GM18870 (cell line): ENCODE measurements around the gene HYDIN.
"Not testable (repeated sequence)": the region's sequence is repeated elsewhere in the genome, so short reads cannot be mapped to it uniquely, and the experiment has no call there.

ENCODE experiments used
- ATAC-seq: cut with Tn5 transposase; IDR thresholded peaks from one replicate; pipeline ENCODE4 v1.9.1; 2021; ENCODE audit warnings: moderate library complexity; ENCODE audit not compliant: unreplicated experiment

HYDIN gene

GRCh38 chr16:70882311-70882710 is 348.2 kb downstream of the HYDIN start:
- not testable (repeated sequence) for ATAC-seq

- not testable (repeated sequence) for ATAC-seq
Observed at GRCh38 chr16:70877895-70878294, 352.6 kb downstream of the HYDIN start.

- ATAC-seq, result not testable (repeated sequence)
Observed at GRCh38 chr16:70876442-70876841, 354.1 kb downstream of the HYDIN start.

DNA sequence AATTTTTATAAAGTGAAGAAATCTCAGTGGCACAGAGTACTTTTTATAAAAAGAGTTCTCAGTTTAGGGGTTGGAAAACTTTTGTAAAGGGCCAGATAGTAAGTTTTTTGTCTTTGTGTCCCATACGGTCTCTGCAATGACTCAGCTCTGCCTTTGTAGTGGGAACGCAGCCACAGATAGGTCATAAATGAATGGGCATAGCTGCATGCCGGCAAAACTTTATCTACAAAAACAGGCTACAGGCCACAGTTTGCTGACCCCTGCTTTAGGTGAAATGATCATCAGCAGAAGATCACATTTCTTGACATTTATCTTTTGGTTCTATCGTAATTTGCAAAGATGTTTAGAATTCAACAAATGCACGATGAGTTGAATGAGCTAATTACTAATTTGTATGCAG is 365.8 kb downstream of the HYDIN start:
- ATAC-seq, result not testable (repeated sequence)

DNA sequence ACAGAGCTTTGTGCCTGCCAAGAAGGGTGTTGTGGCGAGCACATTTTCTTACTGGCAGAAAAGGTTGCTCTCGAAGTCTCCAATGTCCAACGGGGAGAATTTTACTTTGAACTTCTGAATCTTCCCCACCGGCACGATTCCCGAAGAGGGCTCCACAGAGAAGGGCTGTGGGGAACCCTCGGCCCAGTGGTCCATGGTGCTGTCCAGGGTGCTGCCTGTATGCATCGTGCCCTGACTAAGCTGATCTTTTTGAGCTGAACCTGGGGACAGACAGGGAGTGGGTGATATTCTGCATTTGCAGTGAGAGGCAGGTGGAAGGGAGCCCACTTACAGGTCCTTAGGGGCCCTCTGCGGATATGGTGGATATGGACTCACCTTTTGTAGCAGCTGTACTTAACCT is 368.5 kb downstream of the HYDIN start:
- ATAC-seq, result not testable (repeated sequence)

- ATAC-seq, result not testable (repeated sequence)
Observed at GRCh38 chr16:70851299-70851698, 379.2 kb downstream of the HYDIN start.

- not testable (repeated sequence) for ATAC-seq
Observed at GRCh38 chr16:70823498-70824118, 406.9 kb downstream of the HYDIN start.

DNA sequence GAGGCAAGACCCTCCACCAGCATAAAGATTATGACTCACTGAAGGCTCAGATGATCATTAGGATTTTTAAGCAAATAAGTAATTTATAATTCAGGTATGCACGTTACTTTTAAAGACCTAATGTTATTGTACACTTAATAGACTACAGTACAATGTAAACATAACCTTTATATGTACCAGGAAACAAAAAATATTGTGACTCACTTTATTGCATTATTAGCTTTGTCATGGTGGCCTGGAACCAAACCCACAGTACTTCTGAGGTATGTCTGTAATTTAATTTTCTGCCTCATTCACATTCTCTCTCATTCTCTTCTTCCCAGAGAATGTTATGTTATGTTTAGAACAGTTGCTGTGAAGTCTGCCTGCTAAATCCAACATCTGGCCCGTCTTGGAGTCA is 407.8 kb downstream of the HYDIN start:
- ATAC-seq, result not testable (repeated sequence)

DNA sequence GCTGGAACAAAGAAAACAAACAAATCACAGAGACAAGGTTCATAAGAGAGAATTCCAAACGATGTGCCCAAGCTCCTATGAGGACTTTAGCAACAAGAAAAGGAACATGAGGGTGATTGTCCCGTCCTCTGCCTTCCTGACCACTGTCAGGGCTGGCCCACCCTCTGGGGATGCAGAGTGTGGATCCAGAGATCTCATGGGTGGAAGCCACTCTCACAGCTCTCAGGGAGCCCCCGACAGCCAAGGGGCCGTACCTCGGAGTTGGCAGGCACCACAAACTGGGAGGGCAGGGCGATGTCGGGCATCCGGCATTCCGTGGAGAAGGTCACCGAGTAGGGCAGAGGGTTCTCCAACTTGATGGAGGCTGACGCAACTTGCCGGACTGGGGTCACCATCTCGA is 412.4 kb downstream of the HYDIN start:
- ATAC-seq, result not testable (repeated sequence)

- ATAC-seq, result no peak
Observed at GRCh38 chr16:70809392-70810060, 421.0 kb downstream of the HYDIN start.

GRCh38 chr16:70808371-70808770 is 422.2 kb downstream of the HYDIN start:
- no peak for ATAC-seq

GRCh38 chr16:70805787-70806186 is 424.7 kb downstream of the HYDIN start:
- ATAC-seq, result no peak

GRCh38 chr16:70805380-70805779 is 425.1 kb downstream of the HYDIN start:
- no peak for ATAC-seq

DNA sequence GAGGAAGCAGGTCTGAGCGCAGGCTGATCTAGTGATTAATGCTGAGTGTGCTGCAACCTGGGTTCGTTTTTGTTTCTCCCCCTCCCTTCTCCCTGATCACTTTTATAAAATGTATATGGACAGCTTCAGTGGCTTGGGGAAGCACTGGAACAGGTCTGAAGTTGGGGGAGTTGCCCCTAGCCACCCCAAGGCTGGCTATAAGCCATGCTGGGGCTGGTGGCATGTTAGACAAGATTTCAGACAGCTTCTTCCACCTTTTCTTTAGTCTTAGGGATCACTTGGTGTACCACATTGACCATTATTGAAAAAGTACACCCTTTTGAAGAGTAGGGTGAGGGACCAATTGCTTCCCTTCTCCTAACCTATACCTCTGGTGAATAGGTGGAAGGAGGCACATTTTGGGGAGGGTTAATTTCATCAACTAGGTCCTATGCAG is 425.8 kb downstream of the HYDIN start:
- ATAC-seq, result no peak

GRCh38 chr16:70804153-70804733 is 426.3 kb downstream of the HYDIN start:
- no peak for ATAC-seq

DNA sequence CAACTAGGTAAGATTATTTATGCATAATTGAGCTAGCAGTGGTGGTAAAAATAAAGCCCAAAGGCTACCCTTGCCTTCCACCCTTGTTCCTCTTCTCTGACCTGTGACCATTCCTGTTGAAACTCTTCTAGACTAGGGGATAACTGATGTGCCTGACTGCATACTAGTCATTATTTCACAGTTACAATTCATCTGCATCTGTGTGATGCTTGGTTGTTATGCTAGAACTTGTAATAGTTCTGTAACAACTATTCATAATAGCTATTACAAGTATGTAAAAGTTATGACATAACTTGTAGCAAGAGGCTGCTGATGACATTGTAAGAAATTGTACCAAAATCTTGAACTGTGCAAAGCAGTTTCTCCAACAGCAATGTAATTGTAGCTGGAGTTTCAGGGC is 427.2 kb downstream of the HYDIN start:
- no peak for ATAC-seq

- ATAC-seq, result no peak
Observed at GRCh38 chr16:70801611-70802010, 428.9 kb downstream of the HYDIN start.

DNA sequence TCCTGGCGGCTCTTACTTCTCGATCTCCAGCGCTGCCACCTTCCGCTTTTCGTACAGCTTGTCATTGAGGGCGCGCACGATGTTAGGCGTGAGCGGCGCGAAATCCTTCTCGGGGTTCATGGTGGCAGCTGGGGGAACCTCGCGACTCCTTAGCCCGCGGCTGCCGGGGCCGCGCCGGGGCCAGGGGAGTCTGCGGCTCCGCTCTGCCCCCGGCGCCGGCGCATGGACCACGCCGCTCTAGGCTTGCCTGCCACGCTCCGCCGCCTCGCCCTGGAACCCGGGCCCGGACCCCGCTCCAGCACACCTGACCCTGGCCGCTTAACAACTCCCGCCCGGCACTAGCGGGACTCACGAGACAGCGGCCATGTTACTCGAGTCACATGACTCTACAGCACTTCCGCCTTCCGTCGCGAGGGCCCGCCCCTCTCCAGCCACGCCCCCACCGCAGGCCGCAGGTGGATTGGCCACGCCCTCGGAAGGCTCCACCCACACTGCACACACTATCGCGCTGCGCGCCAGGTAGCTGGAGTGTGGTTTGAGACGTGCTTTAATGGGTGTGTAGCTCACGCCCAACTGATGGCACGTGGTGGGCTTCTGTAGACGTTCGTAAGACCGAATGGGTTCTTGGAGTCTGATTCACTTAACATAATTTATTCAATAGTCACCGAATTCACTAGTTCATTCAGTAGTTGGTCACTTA is 429.6 kb downstream of the HYDIN start, which contains the start of gene VAC14:
TSS of gene VAC14 (minus strand) at position 378 of the 700 bp plus-strand sequence. CDS start at position 120, 258 bp downstream.
- ATAC-seq, result peak; percentile 82

DNA sequence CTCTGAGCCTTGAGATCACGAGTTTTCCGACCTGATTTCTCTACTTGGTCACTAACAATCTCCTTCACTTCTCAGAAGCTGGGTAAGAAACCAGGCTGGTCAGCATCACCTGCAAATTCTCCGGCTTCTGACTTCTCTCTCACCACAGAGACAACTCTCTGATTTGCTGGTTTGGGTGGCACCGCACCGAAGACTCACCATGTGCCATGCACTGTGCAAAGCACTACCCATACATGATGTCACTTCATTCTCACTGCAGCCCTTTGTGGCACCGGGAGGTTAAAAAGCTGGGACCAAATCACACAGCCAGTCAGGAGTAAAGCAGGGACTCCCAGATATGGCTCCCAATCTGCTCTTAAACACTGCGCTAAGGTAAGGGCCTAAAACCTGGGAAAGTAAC is 430.2 kb downstream of the HYDIN start:
- ATAC-seq, result no peak

GRCh38 chr16:70796301-70796700 is 434.2 kb downstream of the HYDIN start:
- no peak for ATAC-seq

DNA sequence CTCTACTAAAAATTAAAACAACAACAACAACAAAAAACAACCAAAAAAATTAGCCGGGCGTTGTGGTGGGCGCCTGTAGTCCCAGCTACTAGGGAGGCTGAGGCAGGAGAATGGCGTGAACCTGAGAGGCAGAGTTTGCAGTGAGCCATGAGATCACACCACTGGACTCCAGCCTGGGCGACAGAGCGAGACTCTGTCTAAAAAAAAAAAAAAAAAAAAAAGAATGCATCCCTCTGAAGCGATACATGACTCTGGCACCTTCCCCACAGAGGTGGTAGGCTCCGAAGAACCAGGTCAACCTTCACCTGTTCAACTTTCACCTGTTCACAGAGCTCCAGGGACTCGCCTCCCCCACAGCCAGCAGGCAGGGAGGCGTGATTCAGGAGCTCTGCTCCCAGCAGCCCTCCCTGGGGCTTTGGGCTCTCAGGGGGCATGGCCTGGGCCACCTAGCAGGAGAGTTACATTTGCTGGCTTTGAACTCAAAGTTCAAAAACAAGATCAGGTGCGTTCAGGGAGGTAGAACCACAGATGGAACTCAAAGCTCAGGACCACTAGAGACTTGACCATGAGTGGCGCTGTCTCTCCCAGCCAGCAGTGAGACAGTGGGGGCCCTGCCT is 435.1 kb downstream of the HYDIN start:
- ATAC-seq, result no peak
